ENCODE measurements around the gene DFFB.

Gene DFFB

DNA sequence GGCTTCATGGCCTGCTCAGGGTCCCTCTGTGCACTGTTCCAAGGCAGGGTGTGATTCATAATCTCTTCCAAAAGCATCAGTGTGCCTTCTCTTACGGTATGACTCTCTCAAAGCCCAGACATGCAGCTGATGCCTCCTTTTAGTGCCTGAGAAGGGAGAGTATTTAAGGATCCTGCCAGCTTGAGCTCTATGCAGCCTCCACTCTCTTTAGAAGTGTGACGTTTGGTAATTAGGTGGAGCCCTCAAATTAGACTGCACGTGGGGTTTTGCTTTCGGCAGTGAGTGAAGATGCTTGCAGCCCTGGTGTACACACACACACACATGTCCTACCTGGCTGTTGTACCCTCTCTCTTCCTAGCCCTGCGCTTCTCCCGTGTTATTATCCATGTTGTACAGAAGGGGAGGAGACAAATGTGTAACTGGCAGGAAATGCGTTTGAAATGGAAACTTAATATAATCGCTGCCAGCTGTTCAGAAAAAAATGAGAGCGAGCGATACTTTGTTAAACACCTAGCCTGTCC lies 45.4 kb downstream of the DFFB start:
- DNase-seq (ENCODE audit: low read depth in 1 of 2, low spot score in 1 of 2): no peak
- no peak overlapping the region for H3K4me3 ChIP-seq (replicated peaks; ENCODE audit: insufficient read depth, low read length)
- no peak for TF ChIP-seq POLR2AphosphoS5 (IDR thresholded peaks at IDR 0.05; ENCODE audit: low read depth)
- no peak for TF ChIP-seq GABPA (IDR thresholded peaks at IDR 0.05; ENCODE audit: low read depth)
- TF ChIP-seq, protein P1, sequence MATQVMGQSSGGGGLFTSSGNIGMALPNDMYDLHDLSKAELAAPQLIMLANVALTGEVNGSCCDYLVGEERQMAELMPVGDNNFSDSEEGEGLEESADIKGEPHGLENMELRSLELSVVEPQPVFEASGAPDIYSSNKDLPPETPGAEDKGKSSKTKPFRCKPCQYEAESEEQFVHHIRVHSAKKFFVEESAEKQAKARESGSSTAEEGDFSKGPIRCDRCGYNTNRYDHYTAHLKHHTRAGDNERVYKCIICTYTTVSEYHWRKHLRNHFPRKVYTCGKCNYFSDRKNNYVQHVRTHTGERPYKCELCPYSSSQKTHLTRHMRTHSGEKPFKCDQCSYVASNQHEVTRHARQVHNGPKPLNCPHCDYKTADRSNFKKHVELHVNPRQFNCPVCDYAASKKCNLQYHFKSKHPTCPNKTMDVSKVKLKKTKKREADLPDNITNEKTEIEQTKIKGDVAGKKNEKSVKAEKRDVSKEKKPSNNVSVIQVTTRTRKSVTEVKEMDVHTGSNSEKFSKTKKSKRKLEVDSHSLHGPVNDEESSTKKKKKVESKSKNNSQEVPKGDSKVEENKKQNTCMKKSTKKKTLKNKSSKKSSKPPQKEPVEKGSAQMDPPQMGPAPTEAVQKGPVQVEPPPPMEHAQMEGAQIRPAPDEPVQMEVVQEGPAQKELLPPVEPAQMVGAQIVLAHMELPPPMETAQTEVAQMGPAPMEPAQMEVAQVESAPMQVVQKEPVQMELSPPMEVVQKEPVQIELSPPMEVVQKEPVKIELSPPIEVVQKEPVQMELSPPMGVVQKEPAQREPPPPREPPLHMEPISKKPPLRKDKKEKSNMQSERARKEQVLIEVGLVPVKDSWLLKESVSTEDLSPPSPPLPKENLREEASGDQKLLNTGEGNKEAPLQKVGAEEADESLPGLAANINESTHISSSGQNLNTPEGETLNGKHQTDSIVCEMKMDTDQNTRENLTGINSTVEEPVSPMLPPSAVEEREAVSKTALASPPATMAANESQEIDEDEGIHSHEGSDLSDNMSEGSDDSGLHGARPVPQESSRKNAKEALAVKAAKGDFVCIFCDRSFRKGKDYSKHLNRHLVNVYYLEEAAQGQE (IDR thresholded peaks at IDR 0.05; ENCODE audit: insufficient replicate concordance, low read depth): no peak
- no peak for TF ChIP-seq SPI1 (IDR thresholded peaks at IDR 0.05; ENCODE audit: borderline replicate concordance, low read depth)
- TF ChIP-seq, protein P2, sequence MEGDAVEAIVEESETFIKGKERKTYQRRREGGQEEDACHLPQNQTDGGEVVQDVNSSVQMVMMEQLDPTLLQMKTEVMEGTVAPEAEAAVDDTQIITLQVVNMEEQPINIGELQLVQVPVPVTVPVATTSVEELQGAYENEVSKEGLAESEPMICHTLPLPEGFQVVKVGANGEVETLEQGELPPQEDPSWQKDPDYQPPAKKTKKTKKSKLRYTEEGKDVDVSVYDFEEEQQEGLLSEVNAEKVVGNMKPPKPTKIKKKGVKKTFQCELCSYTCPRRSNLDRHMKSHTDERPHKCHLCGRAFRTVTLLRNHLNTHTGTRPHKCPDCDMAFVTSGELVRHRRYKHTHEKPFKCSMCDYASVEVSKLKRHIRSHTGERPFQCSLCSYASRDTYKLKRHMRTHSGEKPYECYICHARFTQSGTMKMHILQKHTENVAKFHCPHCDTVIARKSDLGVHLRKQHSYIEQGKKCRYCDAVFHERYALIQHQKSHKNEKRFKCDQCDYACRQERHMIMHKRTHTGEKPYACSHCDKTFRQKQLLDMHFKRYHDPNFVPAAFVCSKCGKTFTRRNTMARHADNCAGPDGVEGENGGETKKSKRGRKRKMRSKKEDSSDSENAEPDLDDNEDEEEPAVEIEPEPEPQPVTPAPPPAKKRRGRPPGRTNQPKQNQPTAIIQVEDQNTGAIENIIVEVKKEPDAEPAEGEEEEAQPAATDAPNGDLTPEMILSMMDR (IDR thresholded peaks at IDR 0.05; ENCODE audit: insufficient read depth, low read length): no peak
- H3K27me3 ChIP-seq (ENCODE audit: insufficient read depth, poor library complexity, severe bottlenecking): no peaks in the 10 kb centered on the region
- H3K27ac ChIP-seq (replicated peaks): no peak overlapping the region

DNA sequence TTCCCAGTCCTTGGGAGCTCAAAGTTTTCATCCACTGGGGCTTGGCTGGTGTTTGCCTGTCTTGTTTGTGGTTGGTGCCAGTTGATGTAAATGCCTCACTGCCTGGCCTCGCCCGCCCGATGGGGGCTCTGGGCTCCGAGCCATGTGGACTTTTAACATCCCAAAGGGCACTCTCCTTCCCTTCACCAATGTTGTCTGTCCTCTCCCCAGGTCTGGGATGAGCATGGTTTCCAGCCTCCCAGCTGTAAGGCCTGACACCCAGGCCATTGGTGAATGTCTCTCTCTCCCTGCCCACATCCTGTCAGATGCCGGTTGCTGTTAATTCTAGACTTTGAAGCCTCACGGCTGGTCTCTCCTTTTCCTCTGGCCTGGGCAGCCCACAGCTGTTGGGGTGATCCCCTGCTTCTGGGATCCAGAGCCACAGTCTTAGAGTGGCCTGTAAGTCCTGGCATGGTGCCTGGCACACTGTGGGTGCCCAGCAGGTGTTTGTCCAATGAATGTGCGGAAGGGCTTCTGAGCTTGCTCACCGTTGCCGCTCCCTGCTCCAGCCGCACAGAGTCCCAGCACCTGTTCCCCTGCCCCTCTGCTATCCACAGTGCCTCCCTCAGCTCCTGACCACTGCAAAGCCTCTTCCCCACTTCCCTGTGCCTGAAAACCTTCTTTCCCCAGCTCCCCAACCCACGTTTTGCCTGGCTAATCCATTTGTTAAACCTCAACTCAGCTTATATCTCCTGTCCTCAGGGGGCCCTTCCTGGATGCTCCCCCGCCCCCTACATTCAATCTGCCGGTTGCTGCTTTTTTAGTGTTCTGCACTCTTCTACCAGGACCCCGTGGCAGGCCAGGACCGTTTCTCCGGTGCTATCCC lies 46.1 kb downstream of the DFFB start:
- Histone ChIP-seq H3K27me3 (ENCODE audit: insufficient read depth, poor library complexity, severe bottlenecking) (no peaks in the 10 kb centered on the region), H3K27ac (replicated peaks) (no peak overlapping the region), H3K4me3 (replicated peaks; ENCODE audit: insufficient read depth, low read length) (no peak overlapping the region)
- DNase-seq (ENCODE audit: low read depth in 1 of 2, low spot score in 1 of 2): no peak
- TF ChIP-seq, protein P1 (IDR thresholded peaks at IDR 0.05; ENCODE audit: insufficient replicate concordance, low read depth): no peak
- TF ChIP-seq, protein P2 (IDR thresholded peaks at IDR 0.05; ENCODE audit: insufficient read depth, low read length): no peak
- TF ChIP-seq GABPA (IDR thresholded peaks at IDR 0.05; ENCODE audit: low read depth) (no peak), SPI1 (IDR thresholded peaks at IDR 0.05; ENCODE audit: borderline replicate concordance, low read depth) (no peak), POLR2AphosphoS5 (IDR thresholded peaks at IDR 0.05; ENCODE audit: low read depth) (no peak)

DNA sequence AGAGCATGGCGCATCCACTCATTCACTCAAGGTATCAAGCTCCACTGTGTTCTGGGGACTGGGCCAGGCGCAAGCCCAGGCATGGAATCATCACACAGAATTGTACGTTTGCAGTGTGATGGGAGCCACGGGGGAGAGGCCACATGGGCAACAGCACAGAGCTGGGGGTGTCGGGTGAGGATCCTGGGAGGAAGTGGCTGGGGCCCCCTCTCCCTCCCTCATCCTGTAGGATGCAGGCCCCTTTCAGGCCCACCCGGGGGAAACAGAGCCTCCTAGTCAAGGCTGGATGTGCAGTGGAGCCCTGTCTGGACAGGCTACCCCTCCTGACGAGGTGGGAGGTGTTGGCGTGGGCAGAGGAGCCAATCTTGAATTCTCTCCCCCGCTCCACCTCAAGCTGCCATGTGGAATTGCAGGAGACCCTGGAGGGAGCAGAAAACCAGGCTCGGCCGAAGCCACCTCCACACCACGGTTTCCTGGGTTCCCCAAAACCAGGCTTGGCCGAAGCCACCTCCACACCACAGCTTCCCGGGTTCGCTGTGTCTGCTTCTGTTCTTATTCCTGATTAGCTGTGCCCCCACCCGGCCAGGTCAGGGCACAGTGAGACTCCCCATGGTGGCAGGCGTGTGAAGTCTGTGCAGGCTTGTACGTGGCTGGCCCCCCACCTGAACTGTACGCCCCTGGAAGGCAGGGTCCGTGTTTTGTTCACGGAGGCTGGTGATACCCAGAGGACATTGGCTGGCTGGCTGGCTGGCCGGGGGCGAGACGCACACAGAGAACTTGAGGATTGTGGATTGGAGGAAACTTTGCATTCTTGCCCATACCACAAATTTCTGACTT lies 46.9 kb downstream of the DFFB start:
- Histone ChIP-seq H3K27ac (replicated peaks) (no peak overlapping the region), H3K27me3 (ENCODE audit: insufficient read depth, poor library complexity, severe bottlenecking) (no peaks in the 10 kb centered on the region), H3K4me3 (replicated peaks; ENCODE audit: insufficient read depth, low read length) (no peak overlapping the region)
- DNase-seq (ENCODE audit: low read depth in 1 of 2, low spot score in 1 of 2): no peak
- TF ChIP-seq POLR2AphosphoS5 (IDR thresholded peaks at IDR 0.05; ENCODE audit: low read depth) (no peak), GABPA (IDR thresholded peaks at IDR 0.05; ENCODE audit: low read depth) (no peak), SPI1 (IDR thresholded peaks at IDR 0.05; ENCODE audit: borderline replicate concordance, low read depth) (no peak)
- TF ChIP-seq, protein P2 (IDR thresholded peaks at IDR 0.05; ENCODE audit: insufficient read depth, low read length): no peak
- TF ChIP-seq, protein P1 (IDR thresholded peaks at IDR 0.05; ENCODE audit: insufficient replicate concordance, low read depth): no peak
